Ovary (tissue), 3 donors: ENCODE data around the gene TM4SF1.

Source experiments
- CTCF ChIP-seq, 3 donors: fragments of 450-650 bp in 2 of 3; fragments of 200-600 bp in 1 of 3; IDR thresholded peaks; one replicate each; pipeline versions ENCODE4 v1.5.1 to v1.8.0; 2016 to 2022; ENCODE audit warnings: antibody characterized with exemption in 3 of 3, mild to moderate bottlenecking in 1 of 3
- EP300 ChIP-seq: sonication (generic); formaldehyde crosslinking; IDR thresholded peaks from one replicate; pipeline ENCODE4 v1.6.1; 2017; ENCODE audit warnings: antibody characterized with exemption
- POLR2A ChIP-seq: fragments of 450-650 bp; IDR thresholded peaks from one replicate; pipeline ENCODE4 v1.6.1; 2017; ENCODE audit warnings: antibody characterized with exemption, mild to moderate bottlenecking, moderate library complexity
- donor health status: DM: no; HTN: no; CAD: no.

DNA sequence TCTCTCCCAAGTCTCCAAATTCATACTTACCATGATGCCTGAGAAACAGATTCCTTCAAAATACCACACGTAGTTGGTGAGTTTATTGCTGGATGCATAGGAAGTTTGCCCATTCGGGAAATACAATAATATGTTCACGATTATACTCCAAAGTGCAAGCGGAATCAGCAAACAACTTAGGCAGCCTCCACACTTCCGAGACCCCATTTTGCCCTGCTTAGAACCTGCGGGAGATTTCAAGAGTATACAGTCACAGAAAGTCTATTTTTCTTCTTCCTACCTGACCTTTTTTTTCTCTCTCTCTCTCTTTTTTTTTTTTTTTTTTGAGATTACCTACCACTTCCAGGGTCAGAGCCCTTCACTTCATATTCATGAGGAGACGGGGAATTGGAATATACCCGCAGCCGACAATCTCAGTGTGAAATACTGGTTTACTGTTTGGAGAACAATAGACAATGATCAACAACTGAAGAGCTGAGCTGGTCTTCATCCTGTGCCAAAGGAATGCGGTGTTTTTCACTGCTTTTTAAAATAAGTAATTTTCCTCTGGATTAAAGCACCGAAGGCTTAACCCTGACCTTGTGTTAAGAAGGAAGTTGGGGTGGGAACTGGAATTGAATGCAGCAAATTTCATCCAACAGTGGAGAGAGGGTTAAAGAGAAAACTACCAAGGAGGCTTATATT, 44.1 kb downstream of the TM4SF1 start, which contains the start of gene TM4SF18:
- no peak for TF ChIP-seq CTCF (IDR thresholded peaks at IDR 0.05)
- no peak for TF ChIP-seq POLR2A
- no peak for TF ChIP-seq EP300
